HEK293 (cell line): ENCODE measurements around the gene SAPCD1.

ENCODE experiments used
- CTCF ChIA-PET: fragments of 350-600 bp; formaldehyde crosslinking; extraction: SDS; loops from one replicate; lab custom pipeline; 2021; ENCODE audit warnings: antibody characterized with exemption; lab: Yijun Ruan, JAX
- POLR2A ChIA-PET: fragments of 300-600 bp; formaldehyde crosslinking; extraction: SDS; loops from one replicate; lab custom pipeline; 2020; ENCODE audit warnings: antibody characterized with exemption, inconsistent platforms; lab: Yijun Ruan, JAX
- H3K27ac ChIP-seq: fragments of 200-500 bp; sonication (Bioruptor generic); 2 replicates; pipeline ENCODE4 v1.5.1; 2014; ENCODE audit warnings: low read depth, low read length, control low read depth, inconsistent platforms; ENCODE audit errors: extremely low read depth
- H3K36me3 ChIP-seq, 2 experiments: fragments of 200-500 bp in 1 of 2; sonication (Bioruptor generic) in 1 of 2; 1 replicate in 1 of 2; 2 replicates in 1 of 2; pipeline ENCODE4 v1.5.1; 2014 to 2017; ENCODE audit warnings: inconsistent platforms in 2 of 2, low read length in 2 of 2; ENCODE audit not compliant: control insufficient read depth in 2 of 2, insufficient read depth in 1 of 2
- H3K4me1 ChIP-seq: fragments of 200-500 bp; sonication (Bioruptor generic); 2 replicates; pipeline ENCODE4 v1.5.1; 2014; ENCODE audit warnings: mild to moderate bottlenecking, low read length, inconsistent platforms; ENCODE audit not compliant: control insufficient read depth, insufficient read depth
- H3K4me3 ChIP-seq: 2 replicates; pipeline ENCODE4 v1.5.1; 2011; ENCODE audit warnings: low read depth, mild to moderate bottlenecking, control low read depth, low read length, moderate library complexity
- H3K9me3 ChIP-seq: fragments of 200-500 bp; sonication (Bioruptor generic); 2 replicates; pipeline ENCODE4 v1.5.1; 2014; ENCODE audit warnings: low read depth, low read length, inconsistent platforms; ENCODE audit not compliant: control insufficient read depth, insufficient read depth
- AEBP2 ChIP-seq: fragments of 450-650 bp; formaldehyde crosslinking; IDR thresholded peaks from 2 replicates; pipeline ENCODE4 v1.5.1; 2016; ENCODE audit warnings: missing biosample characterization, missing genetic modification characterization, borderline replicate concordance
- HOXD13 ChIP-seq: sonication (generic); formaldehyde crosslinking; IDR thresholded peaks from 2 replicates; pipeline ENCODE4 v1.8.0; 2022; ENCODE audit warnings: missing genetic modification reagents, borderline replicate concordance
- MZF1 ChIP-seq: fragments of 450-650 bp; formaldehyde crosslinking; IDR thresholded peaks from 2 replicates; pipeline ENCODE4 v1.5.1; 2017; ENCODE audit warnings: missing biosample characterization, missing genetic modification characterization, borderline replicate concordance
- SCRT1 ChIP-seq: fragments of 450-650 bp; formaldehyde crosslinking; IDR thresholded peaks from 2 replicates; pipeline ENCODE4 v1.5.1; 2016; ENCODE audit warnings: missing biosample characterization, missing genetic modification characterization, borderline replicate concordance
- YY2 ChIP-seq: fragments of 450-650 bp; formaldehyde crosslinking; IDR thresholded peaks from 2 replicates; pipeline ENCODE4 v1.5.1; 2016; ENCODE audit warnings: missing biosample characterization, missing genetic modification characterization
- ZBTB1 ChIP-seq: fragments of 450-650 bp; formaldehyde crosslinking; IDR thresholded peaks from 2 replicates; pipeline ENCODE4 v1.5.1; 2016; ENCODE audit warnings: missing biosample characterization, missing genetic modification characterization
- ZBTB11 ChIP-seq: fragments of 450-650 bp; formaldehyde crosslinking; conservative IDR thresholded peaks from 2 replicates; pipeline ENCODE4 v1.5.1; 2016; ENCODE audit warnings: low read depth, missing biosample characterization, missing genetic modification characterization
- ZBTB17 ChIP-seq: fragments of 450-650 bp; formaldehyde crosslinking; IDR thresholded peaks from 2 replicates; pipeline ENCODE4 v1.5.1; 2016; ENCODE audit warnings: missing biosample characterization, missing genetic modification characterization
- ZFHX2 ChIP-seq: fragments of 450-650 bp; formaldehyde crosslinking; conservative IDR thresholded peaks from 2 replicates; pipeline ENCODE4 v1.5.1; 2016; ENCODE audit warnings: missing biosample characterization, missing genetic modification characterization
- ZNF114 ChIP-seq: fragments of 450-650 bp; formaldehyde crosslinking; IDR thresholded peaks from 2 replicates; pipeline ENCODE4 v1.5.0; 2017; ENCODE audit warnings: missing biosample characterization, missing genetic modification characterization
- ZNF121 ChIP-seq: fragments of 450-650 bp; formaldehyde crosslinking; IDR thresholded peaks from 2 replicates; pipeline ENCODE4 v1.5.1; 2016; ENCODE audit warnings: missing biosample characterization, missing genetic modification characterization
- ZNF18 ChIP-seq: fragments of 450-650 bp; formaldehyde crosslinking; IDR thresholded peaks from 2 replicates; pipeline ENCODE4 v1.5.1; 2016; ENCODE audit warnings: missing biosample characterization, missing genetic modification characterization
- ZNF214 ChIP-seq: fragments of 450-650 bp; formaldehyde crosslinking; IDR thresholded peaks from 2 replicates; pipeline ENCODE4 v1.5.1; 2017; ENCODE audit warnings: missing biosample characterization, mild to moderate bottlenecking, missing genetic modification characterization, borderline replicate concordance
- ZNF26 ChIP-seq: fragments of 450-650 bp; formaldehyde crosslinking; IDR thresholded peaks from 2 replicates; pipeline ENCODE4 v1.5.1; 2016; ENCODE audit warnings: missing biosample characterization, missing genetic modification characterization
- ZNF302 ChIP-seq: fragments of 450-650 bp; formaldehyde crosslinking; IDR thresholded peaks from 2 replicates; pipeline ENCODE4 v1.5.1; 2016; ENCODE audit warnings: missing biosample characterization, missing genetic modification characterization, low read depth
- ZNF335 ChIP-seq: fragments of 450-650 bp; formaldehyde crosslinking; conservative IDR thresholded peaks from 2 replicates; pipeline ENCODE4 v1.5.1; 2016; ENCODE audit warnings: missing biosample characterization, missing genetic modification characterization
- ZNF362 ChIP-seq: fragments of 450-650 bp; formaldehyde crosslinking; IDR thresholded peaks from 2 replicates; pipeline ENCODE4 v1.5.1; 2016; ENCODE audit warnings: missing biosample characterization, missing genetic modification characterization
- ZNF366 ChIP-seq: fragments of 450-650 bp; formaldehyde crosslinking; conservative IDR thresholded peaks from 2 replicates; pipeline ENCODE4 v1.5.1; 2016; ENCODE audit warnings: missing biosample characterization, missing genetic modification characterization
- ZNF37A ChIP-seq: fragments of 450-650 bp; IDR thresholded peaks from 2 replicates; pipeline ENCODE4 v1.5.1; 2018; ENCODE audit warnings: missing biosample characterization, missing genetic modification characterization
- ZNF398 ChIP-seq: fragments of 450-650 bp; formaldehyde crosslinking; IDR thresholded peaks from 2 replicates; pipeline ENCODE4 v1.5.1; 2017; ENCODE audit warnings: missing biosample characterization, missing genetic modification characterization
- ZNF416 ChIP-seq: fragments of 450-650 bp; formaldehyde crosslinking; IDR thresholded peaks from 2 replicates; pipeline ENCODE4 v1.5.1; 2016; ENCODE audit warnings: missing biosample characterization, missing genetic modification characterization
- ZNF626 ChIP-seq: fragments of 450-650 bp; sonication (Bioruptor Pico); formaldehyde crosslinking; IDR thresholded peaks from 2 replicates; pipeline ENCODE4 v1.5.1; 2018; ENCODE audit warnings: missing biosample characterization, missing genetic modification characterization, inconsistent platforms
- ZNF658 ChIP-seq: fragments of 450-650 bp; formaldehyde crosslinking; IDR thresholded peaks from 2 replicates; pipeline ENCODE4; 2016; ENCODE audit warnings: missing biosample characterization, missing genetic modification characterization
- ZNF707 ChIP-seq: fragments of 450-650 bp; formaldehyde crosslinking; IDR thresholded peaks from 2 replicates; pipeline ENCODE4 v1.5.1; 2016; ENCODE audit warnings: missing biosample characterization, missing genetic modification characterization
- ZXDB ChIP-seq: fragments of 450-650 bp; formaldehyde crosslinking; IDR thresholded peaks from 2 replicates; pipeline ENCODE4 v1.5.1; 2016; ENCODE audit warnings: missing biosample characterization, missing genetic modification characterization

SAPCD1 gene

GRCh38 chr6:31750411-31751022 is 11.9 kb upstream of the SAPCD1 start (continued):
- TF ChIP-seq ZNF707 (no peak), ZFHX2 (no peak), ZBTB17 (tag by site-specific recombination) (no peak), ZNF362 (tag by site-specific recombination) (no peak), ZBTB1 (tag by site-specific recombination) (no peak), MZF1 (no peak), ZNF214 (no peak), ZNF114 (no peak)

- Histone ChIP-seq H3K4me3 (no peak overlapping the region), H3K4me1 (no peaks in the 10 kb centered on the region), H3K9me3 (no peaks in the 10 kb centered on the region), H3K36me3 (peaks cover 0 to 21% of the 10 kb centered on the region in 2 experiments; a peak in 2 of 3 replicates), H3K27ac (no peak overlapping the region)
- ChIA-PET POLR2A (interaction anchor here (0.5 to 7.4 kb wide), 12 partner anchors 9 to 87 kb away, joined by 3 to 43 read pairs (median 4); partner anchors contain the start of genes HSPA1B and MSH5), CTCF (interaction anchor here (0.6 to 2.3 kb wide), 7 partner anchors 13 to 1371 kb away, joined by 3 to 13 read pairs (median 3); partner anchors contain the start of gene DDAH2)
- TF ChIP-seq YY2 (tag by site-specific recombination) (no peak), ZNF18 (tag by site-specific recombination) (no peak), ZXDB (tag by site-specific recombination) (no peak), ZNF121 (tag by site-specific recombination) (no peak), AEBP2 (tag by site-specific recombination) (no peak), ZNF416 (no peak), ZNF335 (no peak), ZNF302 (tag by site-specific recombination) (no peak), HOXD13 (CRISPR knock-in tag) (no peak), ZNF658 (tag by site-specific recombination) (no peak), ZNF26 (tag by site-specific recombination) (no peak), ZNF37A (tag by site-specific recombination) (no peak), ZNF626 (tag by site-specific recombination) (no peak), ZBTB11 (tag by site-specific recombination) (no peak), ZNF366 (tag by site-specific recombination) (no peak), SCRT1 (tag by site-specific recombination) (no peak), ZNF398 (no peak)
Observed at GRCh38 chr6:31752739-31753319, 9.6 kb upstream of the SAPCD1 start.
